ENCODE results near the gene CDH22.

CDH22 gene

DNA sequence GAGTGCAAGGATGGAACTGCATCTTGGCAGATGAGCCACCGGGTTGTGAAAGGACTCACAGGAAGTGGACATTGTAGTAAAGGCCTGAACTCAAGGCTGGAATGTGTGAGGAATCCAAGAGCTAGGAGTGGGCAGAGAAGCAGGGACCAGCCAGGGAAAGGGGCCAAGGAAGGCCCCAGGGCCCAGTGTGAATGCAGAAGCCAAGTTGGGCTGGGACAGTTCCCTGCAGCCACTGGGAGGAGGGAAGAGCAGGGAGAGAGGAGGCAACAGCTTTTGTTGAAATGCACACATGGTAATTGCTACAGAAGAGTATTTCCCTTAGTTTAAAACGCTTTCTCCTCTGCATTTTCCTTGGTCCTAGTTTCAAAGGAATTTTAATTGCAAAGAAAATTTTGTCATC is 34.6 kb downstream of the CDH22 start:
- no peak for DNase-seq
- H3K36me3 ChIP-seq (ENCODE audit: insufficient read depth, low read length), result no peaks in the 10 kb centered on the region
- no peak for ATAC-seq (ENCODE audit: insufficient read depth, low read depth)

DNA sequence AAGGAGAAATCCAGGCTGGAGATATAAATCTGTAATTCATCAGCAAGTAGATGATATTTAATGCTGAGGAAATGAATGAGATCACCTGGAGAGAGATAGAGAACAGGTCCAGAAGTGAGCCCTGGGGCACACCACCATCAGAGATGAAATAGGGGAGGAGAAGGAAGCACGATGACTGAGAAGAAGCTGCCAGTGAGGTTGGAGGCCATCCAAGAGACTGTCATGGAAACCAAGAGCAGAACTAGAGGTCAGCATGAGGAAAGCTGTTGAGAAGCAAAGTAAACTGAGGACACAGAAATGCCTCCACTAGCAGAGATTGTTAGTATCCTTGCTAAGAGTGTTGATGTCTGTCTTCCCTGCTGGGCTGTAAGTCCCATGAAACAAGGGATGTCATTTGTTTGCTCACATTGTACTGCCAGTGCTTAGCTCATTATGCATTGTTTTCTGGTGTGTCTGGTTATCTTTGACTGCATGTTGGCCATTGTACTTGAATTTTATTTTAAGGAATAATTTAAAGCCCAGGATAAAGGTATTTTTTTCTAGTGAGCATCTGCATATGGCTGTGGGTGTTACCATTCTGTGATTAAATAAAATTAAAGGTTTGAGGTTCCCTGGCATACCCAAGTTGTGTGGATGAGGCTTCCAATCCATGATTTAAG is 35.8 kb downstream of the CDH22 start:
- no peaks in the 10 kb centered on the region for H3K4me1 ChIP-seq (ENCODE audit: insufficient read depth, low read length)
- TF ChIP-seq EZH2 (IDR thresholded peaks at IDR 0.05; ENCODE audit: borderline replicate concordance, low read depth, low read length, severe bottlenecking), result no peak
- TF ChIP-seq, protein P1, sequence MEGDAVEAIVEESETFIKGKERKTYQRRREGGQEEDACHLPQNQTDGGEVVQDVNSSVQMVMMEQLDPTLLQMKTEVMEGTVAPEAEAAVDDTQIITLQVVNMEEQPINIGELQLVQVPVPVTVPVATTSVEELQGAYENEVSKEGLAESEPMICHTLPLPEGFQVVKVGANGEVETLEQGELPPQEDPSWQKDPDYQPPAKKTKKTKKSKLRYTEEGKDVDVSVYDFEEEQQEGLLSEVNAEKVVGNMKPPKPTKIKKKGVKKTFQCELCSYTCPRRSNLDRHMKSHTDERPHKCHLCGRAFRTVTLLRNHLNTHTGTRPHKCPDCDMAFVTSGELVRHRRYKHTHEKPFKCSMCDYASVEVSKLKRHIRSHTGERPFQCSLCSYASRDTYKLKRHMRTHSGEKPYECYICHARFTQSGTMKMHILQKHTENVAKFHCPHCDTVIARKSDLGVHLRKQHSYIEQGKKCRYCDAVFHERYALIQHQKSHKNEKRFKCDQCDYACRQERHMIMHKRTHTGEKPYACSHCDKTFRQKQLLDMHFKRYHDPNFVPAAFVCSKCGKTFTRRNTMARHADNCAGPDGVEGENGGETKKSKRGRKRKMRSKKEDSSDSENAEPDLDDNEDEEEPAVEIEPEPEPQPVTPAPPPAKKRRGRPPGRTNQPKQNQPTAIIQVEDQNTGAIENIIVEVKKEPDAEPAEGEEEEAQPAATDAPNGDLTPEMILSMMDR (IDR thresholded peaks at IDR 0.05; ENCODE audit: borderline replicate concordance, extremely low read depth, low read length, poor library complexity, severe bottlenecking), result no peak
- no peaks in the 10 kb centered on the region for H3K36me3 ChIP-seq (ENCODE audit: insufficient read depth, low read length)
- H2AFZ ChIP-seq (ENCODE audit: low read depth, low read length), result no peak overlapping the region
- no peak overlapping the region for H3K4me2 ChIP-seq (ENCODE audit: insufficient read depth, low read length)
- H3K27me3 ChIP-seq (ENCODE audit: insufficient read depth, low read length, poor library complexity), result peaks cover 14% of the 10 kb centered on the region
- DNase-seq, result no peak
- H3K9ac ChIP-seq (ENCODE audit: low read depth, low read length), result no peak overlapping the region
- no peak for ATAC-seq (ENCODE audit: insufficient read depth, low read depth)
- H3K27ac ChIP-seq (ENCODE audit: low read length), result no peak overlapping the region
- H3K4me3 ChIP-seq (ENCODE audit: low read depth in 1 of 2, low read length in 2 of 2), result no peak overlapping the region
- H4K20me1 ChIP-seq (ENCODE audit: insufficient read depth, low read length), result no peaks in the 10 kb centered on the region
- H3K9me3 ChIP-seq (ENCODE audit: insufficient read depth, low read length, severe bottlenecking), result no peaks in the 10 kb centered on the region
- no peaks in the 10 kb centered on the region for H3K79me2 ChIP-seq (ENCODE audit: insufficient read depth, low read length)

More for the DNA sequence above, 34.6 kb downstream of the CDH22 start:
- no peak overlapping the region for H3K27ac ChIP-seq (ENCODE audit: low read length)
- no peaks in the 10 kb centered on the region for H3K9me3 ChIP-seq (ENCODE audit: insufficient read depth, low read length, severe bottlenecking)
- no peak overlapping the region for H3K4me3 ChIP-seq (ENCODE audit: low read depth in 1 of 2, low read length in 2 of 2)
- H4K20me1 ChIP-seq (ENCODE audit: insufficient read depth, low read length), result no peaks in the 10 kb centered on the region
- H3K9ac ChIP-seq (ENCODE audit: low read depth, low read length), result no peak overlapping the region
- H3K4me2 ChIP-seq (ENCODE audit: insufficient read depth, low read length), result no peak overlapping the region
- no peak overlapping the region for H2AFZ ChIP-seq (ENCODE audit: low read depth, low read length)
- H3K4me1 ChIP-seq (ENCODE audit: insufficient read depth, low read length), result no peaks in the 10 kb centered on the region
- TF ChIP-seq, protein P1 (IDR thresholded peaks at IDR 0.05; ENCODE audit: borderline replicate concordance, extremely low read depth, low read length, poor library complexity, severe bottlenecking), result no peak
- no peak for TF ChIP-seq EZH2 (IDR thresholded peaks at IDR 0.05; ENCODE audit: borderline replicate concordance, low read depth, low read length, severe bottlenecking)
- no peaks in the 10 kb centered on the region for H3K79me2 ChIP-seq (ENCODE audit: insufficient read depth, low read length)
- peaks cover 16% of the 10 kb centered on the region for H3K27me3 ChIP-seq (ENCODE audit: insufficient read depth, low read length, poor library complexity)

DNA sequence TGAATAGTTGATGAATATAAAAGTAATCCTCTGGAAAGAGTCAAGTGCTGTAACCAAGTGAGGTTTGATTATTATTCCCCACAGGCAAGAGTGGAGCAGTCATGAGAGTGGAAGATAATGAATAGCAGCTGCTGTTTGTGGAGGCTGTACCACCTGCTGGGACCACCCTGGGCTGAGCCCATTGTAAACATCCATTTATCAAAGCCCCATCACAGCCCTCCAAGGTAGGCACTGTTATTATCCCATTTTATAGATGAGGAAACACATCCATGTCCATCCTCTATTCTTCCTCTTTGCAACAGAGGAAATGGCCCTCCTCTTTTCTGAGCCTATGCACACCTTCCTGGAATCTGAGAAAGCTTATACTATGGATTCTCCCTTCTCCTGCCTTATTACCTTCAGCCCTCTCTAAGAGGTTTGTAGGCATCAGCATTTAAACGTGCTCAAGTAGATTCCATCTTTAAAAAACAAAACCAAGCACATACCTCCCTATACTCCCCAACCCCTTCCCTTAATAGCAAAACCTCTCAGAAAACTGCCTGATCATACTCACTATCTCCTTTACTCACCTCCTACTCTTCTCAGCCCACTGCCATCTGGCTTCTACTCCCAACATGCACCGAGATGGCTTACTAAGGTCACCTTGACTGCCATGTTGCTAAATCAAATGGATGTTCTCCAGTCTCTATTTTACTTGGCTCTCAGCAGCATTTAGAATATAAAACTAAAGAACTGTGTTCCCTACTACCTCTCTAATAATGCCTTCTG is 37.1 kb downstream of the CDH22 start:
- H2AFZ ChIP-seq (ENCODE audit: low read depth, low read length), result no peak overlapping the region
- H3K4me3 ChIP-seq (ENCODE audit: low read depth in 1 of 2, low read length in 2 of 2), result no peak overlapping the region
- DNase-seq (no peak), ATAC-seq (ENCODE audit: insufficient read depth, low read depth) (no peak)
- no peak for TF ChIP-seq EZH2 (IDR thresholded peaks at IDR 0.05; ENCODE audit: borderline replicate concordance, low read depth, low read length, severe bottlenecking)
- TF ChIP-seq, protein P1 (IDR thresholded peaks at IDR 0.05; ENCODE audit: borderline replicate concordance, extremely low read depth, low read length, poor library complexity, severe bottlenecking), result no peak
- no peak overlapping the region for H3K9ac ChIP-seq (ENCODE audit: low read depth, low read length)
- H3K79me2 ChIP-seq (ENCODE audit: insufficient read depth, low read length), result no peaks in the 10 kb centered on the region
- H3K27me3 ChIP-seq (ENCODE audit: insufficient read depth, low read length, poor library complexity), result peaks cover 13% of the 10 kb centered on the region
- H3K4me1 ChIP-seq (ENCODE audit: insufficient read depth, low read length), result no peaks in the 10 kb centered on the region
- no peaks in the 10 kb centered on the region for H3K9me3 ChIP-seq (ENCODE audit: insufficient read depth, low read length, severe bottlenecking)
- no peaks in the 10 kb centered on the region for H3K36me3 ChIP-seq (ENCODE audit: insufficient read depth, low read length)
- H4K20me1 ChIP-seq (ENCODE audit: insufficient read depth, low read length), result peaks cover 4% of the 10 kb centered on the region; the same call in 1 of the 2 replicates
- no peak overlapping the region for H3K4me2 ChIP-seq (ENCODE audit: insufficient read depth, low read length)
- H3K27ac ChIP-seq (ENCODE audit: low read length), result no peak overlapping the region

Data from DND-41 (cell line).